Astrocyte (in vitro differentiated cells and primary cell): ENCODE results near the gene C2CD5.

Experiments used
- EZH2 ChIP-seq: IDR thresholded peaks from 2 replicates; pipeline ENCODE4 v1.6.1; 2012; ENCODE audit warnings: mild to moderate bottlenecking, low read length, inconsistent platforms; ENCODE audit not compliant: insufficient read depth
- TF ChIP-seq, protein P1 (sequence below): IDR thresholded peaks from 2 replicates; pipeline ENCODE4 v1.5.1; 2011; ENCODE audit warnings: low read depth, mild to moderate bottlenecking, inconsistent platforms, low read length, moderate library complexity; ENCODE audit not compliant: insufficient read depth

DNA sequence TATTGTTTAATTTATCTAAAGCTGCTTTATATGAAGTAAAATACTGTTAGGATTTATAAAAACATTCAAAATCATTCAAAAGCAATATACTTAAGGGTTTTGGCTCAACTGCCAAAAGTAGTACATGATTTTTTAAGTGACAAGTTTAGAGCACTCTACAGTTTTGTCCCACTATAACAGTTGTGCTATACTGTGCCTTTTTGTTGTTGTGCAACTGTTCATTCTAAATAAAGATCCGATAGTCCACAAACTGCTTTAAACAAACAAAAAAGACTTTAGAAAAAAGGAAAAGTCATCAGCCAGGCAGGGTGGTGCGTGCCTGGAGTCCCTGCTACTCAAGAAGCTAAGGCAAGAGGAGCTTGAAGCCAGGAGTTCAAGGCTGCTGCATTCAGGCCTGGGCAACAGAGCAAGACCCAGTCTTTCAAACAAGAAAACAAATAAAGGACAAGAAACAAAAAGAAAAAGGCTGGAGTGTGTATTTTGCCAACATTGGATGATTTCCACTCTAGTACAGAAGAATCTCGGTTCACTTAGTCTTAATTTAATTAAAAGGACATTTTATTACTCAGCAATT, 7.3 kb downstream of the C2CD5 start:
- TF ChIP-seq EZH2, result no peak
- TF ChIP-seq, protein P1, sequence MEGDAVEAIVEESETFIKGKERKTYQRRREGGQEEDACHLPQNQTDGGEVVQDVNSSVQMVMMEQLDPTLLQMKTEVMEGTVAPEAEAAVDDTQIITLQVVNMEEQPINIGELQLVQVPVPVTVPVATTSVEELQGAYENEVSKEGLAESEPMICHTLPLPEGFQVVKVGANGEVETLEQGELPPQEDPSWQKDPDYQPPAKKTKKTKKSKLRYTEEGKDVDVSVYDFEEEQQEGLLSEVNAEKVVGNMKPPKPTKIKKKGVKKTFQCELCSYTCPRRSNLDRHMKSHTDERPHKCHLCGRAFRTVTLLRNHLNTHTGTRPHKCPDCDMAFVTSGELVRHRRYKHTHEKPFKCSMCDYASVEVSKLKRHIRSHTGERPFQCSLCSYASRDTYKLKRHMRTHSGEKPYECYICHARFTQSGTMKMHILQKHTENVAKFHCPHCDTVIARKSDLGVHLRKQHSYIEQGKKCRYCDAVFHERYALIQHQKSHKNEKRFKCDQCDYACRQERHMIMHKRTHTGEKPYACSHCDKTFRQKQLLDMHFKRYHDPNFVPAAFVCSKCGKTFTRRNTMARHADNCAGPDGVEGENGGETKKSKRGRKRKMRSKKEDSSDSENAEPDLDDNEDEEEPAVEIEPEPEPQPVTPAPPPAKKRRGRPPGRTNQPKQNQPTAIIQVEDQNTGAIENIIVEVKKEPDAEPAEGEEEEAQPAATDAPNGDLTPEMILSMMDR, result no peak
